Smooth muscle cell of the umbilical artery (primary cell): ENCODE data around the gene BRCA2. TPM values are rescaled to one million over a fixed set of nuclear protein-coding genes. Genes with fewer than 3 reads are reported as not detected.

Experiments used
- total RNA-seq: library from RNA; depleted of rRNA; stranded (reverse); fragments of >200 nt; gene quantifications from 2 replicates; pipeline ENCODE4 v1.2.3, GENCODE V29; 2014

BRCA2 gene, protein sequence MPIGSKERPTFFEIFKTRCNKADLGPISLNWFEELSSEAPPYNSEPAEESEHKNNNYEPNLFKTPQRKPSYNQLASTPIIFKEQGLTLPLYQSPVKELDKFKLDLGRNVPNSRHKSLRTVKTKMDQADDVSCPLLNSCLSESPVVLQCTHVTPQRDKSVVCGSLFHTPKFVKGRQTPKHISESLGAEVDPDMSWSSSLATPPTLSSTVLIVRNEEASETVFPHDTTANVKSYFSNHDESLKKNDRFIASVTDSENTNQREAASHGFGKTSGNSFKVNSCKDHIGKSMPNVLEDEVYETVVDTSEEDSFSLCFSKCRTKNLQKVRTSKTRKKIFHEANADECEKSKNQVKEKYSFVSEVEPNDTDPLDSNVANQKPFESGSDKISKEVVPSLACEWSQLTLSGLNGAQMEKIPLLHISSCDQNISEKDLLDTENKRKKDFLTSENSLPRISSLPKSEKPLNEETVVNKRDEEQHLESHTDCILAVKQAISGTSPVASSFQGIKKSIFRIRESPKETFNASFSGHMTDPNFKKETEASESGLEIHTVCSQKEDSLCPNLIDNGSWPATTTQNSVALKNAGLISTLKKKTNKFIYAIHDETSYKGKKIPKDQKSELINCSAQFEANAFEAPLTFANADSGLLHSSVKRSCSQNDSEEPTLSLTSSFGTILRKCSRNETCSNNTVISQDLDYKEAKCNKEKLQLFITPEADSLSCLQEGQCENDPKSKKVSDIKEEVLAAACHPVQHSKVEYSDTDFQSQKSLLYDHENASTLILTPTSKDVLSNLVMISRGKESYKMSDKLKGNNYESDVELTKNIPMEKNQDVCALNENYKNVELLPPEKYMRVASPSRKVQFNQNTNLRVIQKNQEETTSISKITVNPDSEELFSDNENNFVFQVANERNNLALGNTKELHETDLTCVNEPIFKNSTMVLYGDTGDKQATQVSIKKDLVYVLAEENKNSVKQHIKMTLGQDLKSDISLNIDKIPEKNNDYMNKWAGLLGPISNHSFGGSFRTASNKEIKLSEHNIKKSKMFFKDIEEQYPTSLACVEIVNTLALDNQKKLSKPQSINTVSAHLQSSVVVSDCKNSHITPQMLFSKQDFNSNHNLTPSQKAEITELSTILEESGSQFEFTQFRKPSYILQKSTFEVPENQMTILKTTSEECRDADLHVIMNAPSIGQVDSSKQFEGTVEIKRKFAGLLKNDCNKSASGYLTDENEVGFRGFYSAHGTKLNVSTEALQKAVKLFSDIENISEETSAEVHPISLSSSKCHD (N-terminal part only)
- 2.4 and 6.0 TPM in 2 replicates for total RNA-seq

DNA sequence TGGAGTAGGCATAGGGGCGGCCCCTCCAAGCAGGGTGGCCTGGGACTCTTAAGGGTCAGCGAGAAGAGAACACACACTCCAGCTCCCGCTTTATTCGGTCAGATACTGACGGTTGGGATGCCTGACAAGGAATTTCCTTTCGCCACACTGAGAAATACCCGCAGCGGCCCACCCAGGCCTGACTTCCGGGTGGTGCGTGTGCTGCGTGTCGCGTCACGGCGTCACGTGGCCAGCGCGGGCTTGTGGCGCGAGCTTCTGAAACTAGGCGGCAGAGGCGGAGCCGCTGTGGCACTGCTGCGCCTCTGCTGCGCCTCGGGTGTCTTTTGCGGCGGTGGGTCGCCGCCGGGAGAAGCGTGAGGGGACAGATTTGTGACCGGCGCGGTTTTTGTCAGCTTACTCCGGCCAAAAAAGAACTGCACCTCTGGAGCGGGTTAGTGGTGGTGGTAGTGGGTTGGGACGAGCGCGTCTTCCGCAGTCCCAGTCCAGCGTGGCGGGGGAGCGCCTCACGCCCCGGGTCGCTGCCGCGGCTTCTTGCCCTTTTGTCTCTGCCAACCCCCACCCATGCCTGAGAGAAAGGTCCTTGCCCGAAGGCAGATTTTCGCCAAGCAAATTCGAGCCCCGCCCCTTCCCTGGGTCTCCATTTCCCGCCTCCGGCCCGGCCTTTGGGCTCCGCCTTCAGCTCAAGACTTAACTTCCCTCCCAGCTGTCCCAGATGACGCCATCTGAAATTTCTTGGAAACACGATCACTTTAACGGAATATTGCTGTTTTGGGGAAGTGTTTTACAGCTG is at the start of gene BRCA2, which contains the start of gene ZAR1L:
Gene BRCA2 (plus strand): TSS at position 271 of the 790 bp plus-strand sequence. CDS start 953 bp downstream, outside the sequence.
Gene ZAR1L (minus strand): TSS at position 126 of the 790 bp plus-strand sequence. CDS start 3,438 bp downstream, outside the sequence.

DNA sequence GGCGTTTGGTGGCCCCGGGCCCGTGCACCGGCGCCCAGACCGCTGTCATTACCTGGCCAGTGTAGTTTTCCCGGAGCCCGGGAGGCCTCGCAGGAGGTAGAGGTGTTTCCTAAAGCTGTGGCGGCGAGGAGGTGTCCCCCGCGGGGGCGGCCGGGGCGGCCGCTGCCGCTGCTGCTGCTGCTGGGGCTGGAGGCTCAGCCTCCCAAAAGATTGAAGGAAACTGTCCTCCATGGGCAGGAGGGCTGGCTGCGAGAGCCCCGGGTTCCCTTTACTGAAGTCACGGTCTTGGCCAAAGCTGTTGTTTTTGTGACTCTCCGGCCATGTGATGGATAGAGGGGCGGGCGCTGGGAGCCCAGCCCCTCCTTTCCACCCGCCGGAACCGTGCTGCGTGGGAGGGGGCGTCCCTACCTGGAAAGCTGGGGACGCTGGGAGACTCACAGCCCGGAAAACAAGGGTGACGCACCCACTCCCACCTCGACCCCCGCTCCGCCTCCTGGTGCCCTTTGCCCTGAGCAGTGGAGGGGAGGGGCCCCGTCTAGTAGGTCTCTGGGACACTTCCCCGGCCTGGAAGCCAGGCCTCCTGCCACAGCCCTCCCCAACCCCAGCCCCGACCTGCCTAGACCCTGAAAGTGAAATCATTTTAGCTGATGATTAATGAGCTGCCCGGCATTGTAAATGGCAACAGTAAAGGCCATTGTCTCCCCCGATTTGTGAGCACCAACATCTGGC is 112.7 kb downstream of the BRCA2 start, which contains the start of gene N4BP2L1:
Gene N4BP2L1 (minus strand): TSS at position 279 of the 729 bp plus-strand sequence. CDS start 48 bp downstream, at position 231.

Other genes starting within 250 kb of the BRCA2 start
- gene ZAR1L, start 145 bp upstream of the BRCA2 start, total RNA-seq = not detected in 2 replicates
- gene N4BP2L1, start 112.6 kb downstream of the BRCA2 start, total RNA-seq = 0.46 and 0.59 TPM in 2 replicates
- 119 and 121 TPM in 2 replicates for gene N4BP2L2, start 223.3 kb downstream of the BRCA2 start, total RNA-seq